Pulmonary artery endothelial cell (primary cell): ENCODE measurements around the gene RTCA. TPM values are rescaled to one million over a fixed set of nuclear protein-coding genes. Genes with fewer than 3 reads are reported as not detected.
"Not testable (repeated sequence)": the region's sequence is repeated elsewhere in the genome, so short reads cannot be mapped to it uniquely, and the experiment has no call there.

Source experiments
- DNase-seq: peaks from one replicate; pipeline ENCODE4 v3.0.0-alpha.2; 2011; ENCODE audit warnings: low read depth, low spot score
- total RNA-seq: library from RNA; depleted of rRNA; stranded (reverse); fragments of >200 nt; gene quantifications from 2 replicates; pipeline ENCODE4 v1.2.3, GENCODE V29; 2014

Gene RTCA
- total RNA-seq, 1 donor from 2014 or later: 48.9 TPM

- no peak for DNase-seq
Observed at GRCh38 chr1:100306735-100307313, 40.8 kb downstream of the RTCA start.

DNA sequence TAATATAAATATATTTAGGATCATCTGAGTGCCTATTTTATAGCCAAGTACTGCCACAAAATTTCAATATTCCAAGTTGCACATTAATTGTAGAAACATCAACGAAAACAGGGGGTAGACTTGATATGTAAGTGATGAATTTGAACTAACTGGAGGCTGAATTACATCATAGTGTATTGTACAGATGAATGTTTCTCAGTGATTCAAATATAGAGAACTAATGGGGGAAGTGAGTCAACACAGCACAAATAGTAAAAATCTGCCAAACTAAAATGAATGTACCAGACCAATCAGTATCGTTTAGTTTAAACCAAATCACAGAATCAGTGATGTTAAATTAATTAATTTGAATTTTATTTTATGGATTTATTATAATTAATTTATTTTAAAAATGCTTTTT is 42.8 kb downstream of the RTCA start:
- DNase-seq: peak; percentile 52

DNA sequence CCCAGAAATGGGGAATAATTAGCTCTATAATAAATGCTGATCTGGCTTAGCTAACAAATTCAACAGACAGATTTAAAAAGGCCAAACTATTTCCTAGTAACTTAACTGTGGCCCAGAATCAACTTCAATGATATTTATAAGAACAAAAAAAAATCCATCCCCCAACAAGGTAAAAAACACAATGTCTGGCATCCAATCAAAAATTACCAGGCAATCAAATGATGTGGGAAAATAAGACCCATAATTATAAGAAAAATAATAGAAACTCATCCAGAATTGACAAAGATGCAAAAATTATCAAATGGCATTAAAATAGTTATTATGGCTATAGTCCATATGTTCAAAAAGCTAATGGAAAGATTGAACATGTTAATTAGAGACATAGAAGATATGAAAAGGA is 43.8 kb downstream of the RTCA start:
- no peak for DNase-seq

DNA sequence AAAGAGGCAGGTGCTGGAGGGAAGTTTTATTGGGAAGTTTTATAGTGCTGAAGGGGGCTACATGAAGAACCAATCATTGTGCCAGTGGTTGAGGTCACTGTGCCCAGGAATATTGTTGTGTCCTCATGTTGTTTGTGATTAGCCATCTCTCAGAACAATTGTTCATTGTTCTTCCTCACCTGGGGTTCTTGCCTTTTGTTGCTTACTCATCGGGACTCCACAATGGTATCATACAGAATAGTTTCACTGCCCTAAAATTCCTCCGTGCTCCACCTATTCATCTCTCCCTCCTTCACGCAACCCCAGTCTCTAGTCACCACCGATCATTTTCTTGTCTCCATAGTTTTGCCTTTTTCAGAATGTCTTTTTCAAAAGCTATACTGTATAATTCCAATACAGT is 47.4 kb downstream of the RTCA start:
- no peak for DNase-seq

- no peak for DNase-seq
Observed at GRCh38 chr1:100316622-100317021, 50.6 kb downstream of the RTCA start.

DNA sequence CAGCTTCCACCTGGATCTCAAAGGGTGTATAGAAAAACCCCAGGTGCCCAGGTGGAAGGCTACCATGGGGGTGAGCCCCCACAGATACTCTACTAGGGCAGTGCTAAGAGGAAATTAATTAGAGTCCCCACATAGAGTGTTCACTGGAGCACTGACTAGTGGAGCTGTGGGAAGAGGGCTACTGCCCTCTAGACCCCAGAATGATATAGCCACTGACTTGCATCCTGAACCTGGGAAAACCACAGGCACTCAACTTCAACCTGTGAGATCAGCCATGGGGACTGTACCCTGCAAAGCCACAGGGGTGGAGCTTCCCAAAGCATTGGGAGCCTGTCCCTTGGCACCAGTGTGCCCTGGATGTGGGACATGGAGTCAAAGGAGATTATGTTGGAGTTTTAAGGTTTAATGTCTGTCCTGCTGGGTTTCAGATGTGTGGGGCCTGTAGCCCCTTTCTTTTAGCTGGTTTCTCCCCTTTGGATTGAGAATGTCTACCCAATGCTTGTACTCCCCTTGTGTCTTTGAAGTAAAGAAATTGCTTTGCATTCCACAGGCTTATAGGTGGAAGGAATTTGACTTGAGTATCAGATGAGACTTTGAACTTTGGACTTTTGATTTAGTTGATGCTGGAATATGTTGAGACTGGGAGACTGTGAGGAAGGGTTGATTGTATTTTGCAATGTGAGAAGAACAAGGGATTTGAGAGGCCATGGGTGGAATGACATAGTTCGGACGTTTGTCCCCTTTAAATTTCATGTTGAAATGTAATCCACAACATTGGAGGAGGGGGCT is 54.5 kb downstream of the RTCA start:
- DNase-seq: no peak

DNA sequence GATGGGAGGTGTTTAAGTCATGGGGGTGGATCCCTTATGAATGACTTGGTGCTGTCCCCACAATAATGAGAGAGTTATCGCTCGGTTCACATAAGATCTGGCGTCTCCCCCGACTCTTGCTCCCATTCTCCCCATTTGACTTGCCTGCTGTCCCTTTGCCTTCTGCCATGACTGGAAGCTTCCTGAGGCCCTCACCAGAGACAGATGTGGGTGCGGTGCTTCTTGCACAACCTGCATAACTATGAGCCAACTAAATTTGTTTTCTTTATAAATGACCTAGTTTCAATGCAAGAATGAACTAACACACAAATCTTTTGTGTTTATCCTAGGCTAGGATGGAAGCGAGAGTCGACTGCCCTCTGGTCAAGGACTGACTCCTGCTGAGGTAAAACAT is 55.1 kb downstream of the RTCA start:
- no peak for DNase-seq

GRCh38 chr1:100321506-100321905 is 55.5 kb downstream of the RTCA start:
- no peak for DNase-seq

- DNase-seq: no peak
Observed at GRCh38 chr1:100322436-100323211, 56.6 kb downstream of the RTCA start.

- DNase-seq: no peak
Observed at GRCh38 chr1:100323419-100324106, 57.5 kb downstream of the RTCA start.

DNA sequence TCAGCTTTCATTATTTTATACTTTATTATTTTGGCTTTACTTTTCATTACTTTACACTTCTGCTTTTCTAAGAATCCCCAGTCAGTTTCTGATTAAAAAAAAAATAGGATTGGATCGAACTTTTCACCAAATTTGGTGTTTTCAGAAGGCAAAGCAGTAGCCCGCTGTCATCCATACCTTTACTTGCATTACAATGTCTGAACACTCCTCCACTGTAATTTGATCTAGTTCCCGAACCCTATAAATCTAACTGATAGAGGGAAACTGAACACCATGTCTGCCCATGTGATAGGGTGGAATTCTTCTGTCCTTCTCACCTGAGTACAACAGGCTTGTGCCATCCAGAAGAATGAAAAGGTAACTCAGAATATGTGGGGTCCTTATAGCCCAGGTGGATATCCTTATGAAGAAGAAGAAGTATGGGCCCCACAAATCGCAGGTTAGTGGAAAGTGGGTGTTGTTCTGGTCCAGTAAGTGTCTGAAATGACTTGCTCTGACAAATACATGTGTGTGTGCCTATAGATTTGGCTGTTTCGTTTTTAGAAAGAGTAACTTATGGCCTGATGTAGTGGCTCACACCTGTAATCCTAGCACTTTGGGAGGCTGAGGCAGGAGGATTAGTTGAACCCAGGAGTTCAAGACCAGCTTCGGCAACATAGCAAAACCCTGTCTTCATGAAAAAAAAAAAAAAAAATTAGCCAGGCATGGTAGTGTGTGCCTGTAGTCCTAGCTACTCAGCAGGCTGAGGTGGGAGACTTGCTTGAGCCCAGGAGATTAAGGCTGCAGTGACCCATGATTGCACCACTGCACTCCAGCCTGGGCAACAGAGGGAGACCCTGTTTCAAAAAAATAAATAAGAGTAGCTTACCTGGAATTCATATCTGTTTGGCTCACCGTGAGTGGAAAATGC is 59.7 kb downstream of the RTCA start:
- no peak for DNase-seq

GRCh38 chr1:100326325-100326670 is 60.3 kb downstream of the RTCA start:
- not testable (repeated sequence) for DNase-seq

DNA sequence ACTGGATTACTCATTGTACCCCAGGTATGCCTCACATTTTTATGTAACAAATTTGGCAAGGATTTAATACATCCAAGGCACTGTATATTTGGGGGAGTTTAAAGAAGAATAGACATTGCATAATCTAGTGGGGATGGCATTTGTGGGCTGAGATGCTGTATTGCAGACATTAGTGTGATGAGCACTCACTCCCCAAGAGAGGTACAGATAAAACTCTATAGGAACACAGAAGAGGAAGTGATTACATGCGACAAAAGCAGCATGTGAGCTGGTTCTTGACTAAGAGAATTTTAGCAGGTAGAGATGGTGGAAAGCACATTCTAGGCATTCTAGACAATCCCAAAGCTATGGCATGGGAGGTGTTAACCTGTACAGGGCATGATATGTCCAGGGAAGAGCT is 62.1 kb downstream of the RTCA start:
- no peak for DNase-seq

DNA sequence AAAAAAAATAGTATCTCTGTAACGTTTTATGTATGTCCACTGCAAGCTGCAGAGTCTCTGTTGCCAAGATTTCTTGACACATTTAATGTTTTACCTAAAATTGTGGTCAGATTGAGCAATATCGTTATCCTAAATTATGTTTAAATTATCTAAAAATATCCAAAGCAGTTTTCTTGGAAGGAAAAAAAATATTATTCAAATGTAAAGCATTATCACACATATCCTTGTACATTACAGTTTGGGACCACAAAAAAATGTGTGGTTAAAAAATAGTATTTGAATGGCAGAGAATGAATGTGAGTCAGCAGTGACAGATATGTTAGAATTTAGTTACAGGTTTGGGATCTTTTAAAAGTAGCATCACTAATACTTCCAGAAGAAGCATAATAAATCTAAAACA is 65.1 kb downstream of the RTCA start:
- not testable (repeated sequence) for DNase-seq

DNA sequence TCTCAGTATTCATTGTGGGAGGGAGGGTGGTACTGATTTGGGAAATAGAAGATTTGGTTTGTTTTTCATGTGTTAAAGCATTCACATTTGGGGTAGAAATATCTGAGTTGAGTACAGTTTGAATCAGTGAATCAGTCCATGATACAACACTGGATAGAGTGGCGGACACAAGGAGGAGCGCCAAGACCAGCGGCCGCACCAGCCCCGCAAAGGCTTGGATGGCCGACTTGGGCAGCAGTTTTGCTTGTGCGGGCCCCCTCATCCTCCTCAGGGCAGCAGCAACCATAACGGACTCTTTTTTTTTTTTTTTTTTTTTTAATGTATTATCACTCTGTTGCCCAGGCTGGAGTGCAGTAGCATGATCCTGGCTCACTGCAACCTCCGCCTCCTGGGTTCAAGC is 66.3 kb downstream of the RTCA start:
- no peak for DNase-seq

GRCh38 chr1:100335436-100335835 is 69.4 kb downstream of the RTCA start:
- DNase-seq: no peak

DNA sequence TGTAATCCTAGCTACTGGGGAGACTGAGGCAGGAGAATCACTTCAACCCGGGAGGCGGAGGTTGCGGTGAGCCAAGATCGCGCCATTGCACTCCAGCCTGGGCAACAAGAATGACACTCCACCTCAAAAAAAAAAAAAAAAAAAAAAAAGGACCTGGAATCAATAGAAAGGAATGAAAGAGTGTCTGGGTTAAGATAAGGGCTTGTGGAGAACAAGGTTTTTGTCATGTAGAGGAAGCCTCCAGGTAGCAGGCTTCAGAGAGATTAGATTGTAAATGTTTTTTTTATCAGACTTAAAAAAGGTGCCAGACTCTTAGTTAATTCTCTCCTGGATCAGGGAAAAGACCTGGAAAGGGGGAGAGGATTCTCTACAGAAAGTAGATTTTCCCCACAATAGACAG is 71.9 kb downstream of the RTCA start:
- not testable (repeated sequence) for DNase-seq

GRCh38 chr1:100339735-100340134 is 73.7 kb downstream of the RTCA start:
- not testable (repeated sequence) for DNase-seq

DNA sequence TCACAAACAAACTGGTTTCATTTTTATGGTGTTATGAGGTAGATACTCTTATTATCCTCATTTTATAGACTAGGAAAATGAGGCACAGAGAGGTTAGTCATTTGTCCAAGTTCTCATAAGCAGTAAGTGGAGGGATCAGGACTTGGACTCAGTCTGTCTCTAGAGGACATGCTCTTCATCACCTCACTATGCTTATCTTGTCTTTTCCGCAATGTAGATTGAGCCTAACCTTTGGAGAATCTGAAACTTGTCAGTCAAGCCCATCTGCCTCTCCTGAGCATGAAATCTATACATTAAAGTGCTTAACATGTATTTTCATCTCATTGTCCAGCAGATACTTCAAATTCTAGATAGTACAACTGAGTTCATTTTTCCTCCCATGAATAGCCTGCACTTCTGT is 74.5 kb downstream of the RTCA start:
- no peak for DNase-seq

- DNase-seq: no peak
Observed at GRCh38 chr1:100342348-100342747, 76.3 kb downstream of the RTCA start.
